Lower lobe of right lung (tissue), 2 donors: ENCODE results near the gene RPL6. TPM values are rescaled to one million over a fixed set of nuclear protein-coding genes. Genes with fewer than 3 reads are reported as not detected.
"Not testable (repeated sequence)": the region's sequence is repeated elsewhere in the genome, so short reads cannot be mapped to it uniquely, and the experiment has no call there.

Experiments
- ATAC-seq, 2 donors: fragments of 200-7000 bp; cut with Tn5 transposase; one replicate each; pipeline ENCODE4 v1.9.1; 2020 to 2022; ENCODE audit warnings: mild to moderate bottlenecking in 2 of 2, moderate library complexity in 2 of 2
- DNase-seq: peaks from one replicate; pipeline ENCODE4 v3.0.0-alpha.2; 2020
- H3K27ac ChIP-seq: fragments of 200-600 bp; one replicate; pipeline ENCODE4 v1.8.0; 2022
- H3K27me3 ChIP-seq: fragments of 200-600 bp; one replicate; pipeline ENCODE4 v1.8.0; 2022; ENCODE audit warnings: low read depth
- H3K36me3 ChIP-seq: fragments of 200-600 bp; one replicate; pipeline ENCODE4 v1.8.0; 2022; ENCODE audit warnings: mild to moderate bottlenecking
- H3K4me1 ChIP-seq: fragments of 200-600 bp; one replicate; pipeline ENCODE4 v1.8.0; 2022
- H3K4me3 ChIP-seq: fragments of 200-600 bp; one replicate; pipeline ENCODE4 v1.8.0; 2022; ENCODE audit warnings: mild to moderate bottlenecking
- H3K9me3 ChIP-seq: fragments of 200-600 bp; one replicate; pipeline ENCODE4 v1.8.0; 2022
- CTCF ChIP-seq: fragments of 200-600 bp; IDR thresholded peaks from one replicate; pipeline ENCODE4 v1.8.0; 2022; ENCODE audit warnings: antibody characterized with exemption, mild to moderate bottlenecking
- intact Hi-C: fragments of 100-400 bp; cut with DNase I; formaldehyde crosslinking; loops from one replicate; pipeline ENCODE4 v1.11.0; 2022
- total RNA-seq: library from RNA; stranded (reverse); fragmentation: NEBNext Ultra II Directional; extraction: Animal tissue kit (Norgen Biotek cat#: 25700); gene quantifications from one replicate; pipeline ENCODE4 v1.2.1, GENCODE V29; 2021
- donor health status: DM: no; HTN: yes; CAD: no; lungs with severe emphysema.

The RPL6 gene
- total RNA-seq, 1 donor from 2014 or later = 896 TPM

- H3K27me3 ChIP-seq = no peaks in the 10 kb centered on the region
- intact Hi-C loops = no loop called here
- no peak for TF ChIP-seq CTCF
- peaks cover 16% of the 10 kb centered on the region for H3K4me1 ChIP-seq
- H3K9me3 ChIP-seq = no peaks in the 10 kb centered on the region
- ATAC-seq = no peak
- DNase-seq = no peak
- H3K36me3 ChIP-seq = peaks cover 48% of the 10 kb centered on the region
- H3K4me3 ChIP-seq = no peak overlapping the region
- H3K27ac ChIP-seq = no peak overlapping the region
These were observed 2.6 kb downstream of the RPL6 start for GRCh38 chr12:112406519-112407488.

- ATAC-seq = no peak
- intact Hi-C loops = no loop called here
- no peak for TF ChIP-seq CTCF
These were observed 7.4 kb downstream of the RPL6 start for GRCh38 chr12:112401903-112402498.

DNA sequence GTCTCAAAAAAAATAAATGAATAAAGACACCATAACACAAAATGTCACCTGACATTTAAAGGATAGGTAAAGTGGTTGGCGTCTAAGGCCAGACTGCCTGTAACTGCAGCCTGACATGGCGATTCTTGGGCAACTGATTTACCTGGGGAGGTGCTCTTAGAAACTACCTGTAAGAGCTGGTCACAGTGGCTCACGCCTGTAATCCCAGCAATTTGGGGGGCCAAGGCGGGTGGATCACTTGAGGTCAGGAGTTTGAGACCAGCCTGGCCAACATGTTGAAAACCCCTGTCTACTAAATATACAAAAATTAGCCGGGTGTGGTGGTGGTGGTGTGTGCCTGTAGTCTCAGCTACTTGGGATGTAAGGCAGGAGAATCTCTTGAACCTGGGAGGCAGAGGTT, 8.4 kb downstream of the RPL6 start:
- DNase-seq (no peak), ATAC-seq (no peak)
- H3K27me3 ChIP-seq = no peaks in the 10 kb centered on the region
- H3K36me3 ChIP-seq = peaks cover 26% of the 10 kb centered on the region
- no peak overlapping the region for H3K27ac ChIP-seq
- no peak overlapping the region for H3K4me3 ChIP-seq
- intact Hi-C loops = no loop called here
- H3K9me3 ChIP-seq = no peaks in the 10 kb centered on the region
- H3K4me1 ChIP-seq = no peaks in the 10 kb centered on the region
- TF ChIP-seq CTCF = no peak

More at GRCh38 chr12:112401903-112402498, 7.4 kb downstream of the RPL6 start:
- DNase-seq = no peak
- Histone ChIP-seq H3K27ac (no peak overlapping the region), H3K36me3 (peaks cover 35% of the 10 kb centered on the region), H3K4me3 (no peak overlapping the region), H3K27me3 (no peaks in the 10 kb centered on the region), H3K9me3 (no peaks in the 10 kb centered on the region), H3K4me1 (no peaks in the 10 kb centered on the region)

GRCh38 chr12:112393328-112393727, 16.1 kb downstream of the RPL6 start:
- no peaks in the 10 kb centered on the region for H3K36me3 ChIP-seq
- H3K4me1 ChIP-seq = no peaks in the 10 kb centered on the region
- no peak overlapping the region for H3K4me3 ChIP-seq
- DNase-seq (no peak), ATAC-seq (no peak)
- H3K27me3 ChIP-seq = no peaks in the 10 kb centered on the region
- H3K9me3 ChIP-seq = no peaks in the 10 kb centered on the region
- no peak for TF ChIP-seq CTCF
- intact Hi-C loops = no loop called here
- H3K27ac ChIP-seq = no peak overlapping the region

DNA sequence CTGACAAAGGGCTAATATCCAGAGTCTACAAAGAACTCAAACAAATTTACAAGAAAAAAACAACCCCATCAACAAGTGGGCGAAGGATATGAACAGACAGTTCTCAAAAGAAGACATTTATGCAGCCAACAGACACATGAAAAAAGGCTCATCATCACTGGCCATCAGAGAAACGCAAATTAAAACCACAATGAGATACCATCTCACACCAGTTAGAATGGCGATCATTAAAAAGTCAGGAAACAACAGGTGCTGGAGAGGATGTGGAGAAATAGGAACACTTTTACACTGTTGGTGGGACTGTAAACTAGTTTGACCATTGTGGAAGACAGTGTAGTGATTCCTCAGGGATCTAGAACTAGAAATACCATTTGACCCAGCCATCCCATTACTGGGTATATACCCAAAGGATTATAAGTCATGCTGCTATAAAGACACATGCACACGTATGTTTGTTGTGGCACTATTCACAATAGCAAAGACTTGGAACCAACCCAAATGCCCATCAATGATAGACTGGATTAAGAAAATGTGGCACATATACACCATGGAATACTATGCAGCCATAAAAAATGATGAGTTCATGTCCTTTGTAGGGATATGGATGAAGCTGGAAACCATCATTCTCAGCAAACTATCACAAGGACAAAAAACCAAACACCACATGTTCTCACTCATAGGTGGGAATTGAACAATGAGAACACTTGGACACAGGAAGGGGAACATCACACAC, 19.3 kb downstream of the RPL6 start:
- H3K4me1 ChIP-seq, intact Hi-C loops, H3K4me3 ChIP-seq, H3K36me3 ChIP-seq, H3K27ac ChIP-seq, DNase-seq, H3K9me3 ChIP-seq, ATAC-seq, H3K27me3 ChIP-seq: not testable (repeated sequence)
